Astrocyte (in vitro differentiated cells and primary cell): ENCODE measurements around the gene USP14. TPM values are rescaled to one million over a fixed set of nuclear protein-coding genes. Genes with fewer than 3 reads are reported as not detected.

Experiments used
- DNase-seq: peaks from one replicate; pipeline ENCODE4 v3.0.0-alpha.2; 2010; ENCODE audit warnings: low read depth
- FAIRE-seq: peaks from 2 replicates; lab custom pipeline; 2011; peaks lifted over from hg19 to GRCh38; lab: Jason Lieb, UNC
- H2AFZ ChIP-seq: 2 replicates; pipeline ENCODE4 v1.6.0; 2012; ENCODE audit warnings: low read depth, low read length, inconsistent platforms
- H3K27ac ChIP-seq: 2 replicates; pipeline ENCODE4 v1.5.1; 2011; ENCODE audit warnings: low read depth, low read length, inconsistent platforms
- H3K27me3 ChIP-seq: 2 replicates; pipeline ENCODE4 v1.6.0; 2011; ENCODE audit warnings: low read length, inconsistent platforms; ENCODE audit not compliant: insufficient read depth
- H3K36me3 ChIP-seq: 2 replicates; pipeline ENCODE4 v1.5.1; 2011; ENCODE audit warnings: low read length, inconsistent platforms; ENCODE audit not compliant: insufficient read depth
- H3K4me1 ChIP-seq: 2 replicates; pipeline ENCODE4 v1.5.1; 2011; ENCODE audit warnings: low read length, inconsistent platforms; ENCODE audit not compliant: insufficient read depth
- H3K4me2 ChIP-seq: 2 replicates; pipeline ENCODE4 v1.6.0; 2012; ENCODE audit warnings: low read length, inconsistent platforms
- H3K4me3 ChIP-seq: 2 replicates; pipeline ENCODE4 v1.5.1; 2011; ENCODE audit warnings: low read depth, mild to moderate bottlenecking, low read length, inconsistent platforms; ENCODE audit not compliant: insufficient read depth
- H3K79me2 ChIP-seq: 2 replicates; pipeline ENCODE4 v1.6.0; 2012; ENCODE audit warnings: mild to moderate bottlenecking, low read length, inconsistent platforms; ENCODE audit not compliant: insufficient read depth
- H3K9ac ChIP-seq: 2 replicates; pipeline ENCODE4 v1.6.0; 2012; ENCODE audit warnings: mild to moderate bottlenecking, low read length, inconsistent platforms
- H3K9me3 ChIP-seq: 2 replicates; pipeline ENCODE4 v1.5.1; 2012; ENCODE audit warnings: low read depth, mild to moderate bottlenecking, low read length, inconsistent platforms; ENCODE audit not compliant: insufficient read depth
- H4K20me1 ChIP-seq: 2 replicates; pipeline ENCODE4 v1.6.0; 2012; ENCODE audit warnings: low read length, inconsistent platforms; ENCODE audit not compliant: insufficient read depth
- H3K27ac Mint-ChIP-seq: one replicate; pipeline ENCODE4 v1.8.0; 2021; ENCODE audit warnings: mild to moderate bottlenecking, mixed read lengths; ENCODE audit not compliant: unreplicated experiment
- H3K27me3 Mint-ChIP-seq: one replicate; pipeline ENCODE4 v1.8.0; 2021; ENCODE audit warnings: low read depth, mixed read lengths; ENCODE audit not compliant: unreplicated experiment
- H3K36me3 Mint-ChIP-seq: one replicate; pipeline ENCODE4 v1.8.0; 2021; ENCODE audit warnings: low read depth, mixed read lengths; ENCODE audit not compliant: unreplicated experiment
- H3K4me1 Mint-ChIP-seq: one replicate; pipeline ENCODE4 v1.8.0; 2021; ENCODE audit warnings: low read depth, mixed read lengths; ENCODE audit not compliant: unreplicated experiment
- H3K4me3 Mint-ChIP-seq: one replicate; pipeline ENCODE4 v1.8.0; 2021; ENCODE audit warnings: mild to moderate bottlenecking, moderate library complexity, mixed read lengths; ENCODE audit not compliant: unreplicated experiment
- H3K9me3 Mint-ChIP-seq: one replicate; pipeline ENCODE4 v1.8.0; 2021; ENCODE audit warnings: mild to moderate bottlenecking, mixed read lengths; ENCODE audit not compliant: unreplicated experiment
- EZH2 ChIP-seq: IDR thresholded peaks from 2 replicates; pipeline ENCODE4 v1.6.1; 2012; ENCODE audit warnings: mild to moderate bottlenecking, low read length, inconsistent platforms; ENCODE audit not compliant: insufficient read depth
- total RNA-seq: library from RNA; stranded (reverse); gene quantifications from 2 replicates; pipeline ENCODE4 v1.2.1, GENCODE V29; 2021
- TF ChIP-seq, protein P1 (sequence below): IDR thresholded peaks from 2 replicates; pipeline ENCODE4 v1.5.1; 2011; ENCODE audit warnings: low read depth, mild to moderate bottlenecking, inconsistent platforms, low read length, moderate library complexity; ENCODE audit not compliant: insufficient read depth

The USP14 gene
- total RNA-seq, 1 donor from 2014 or later: 102 TPM

DNA sequence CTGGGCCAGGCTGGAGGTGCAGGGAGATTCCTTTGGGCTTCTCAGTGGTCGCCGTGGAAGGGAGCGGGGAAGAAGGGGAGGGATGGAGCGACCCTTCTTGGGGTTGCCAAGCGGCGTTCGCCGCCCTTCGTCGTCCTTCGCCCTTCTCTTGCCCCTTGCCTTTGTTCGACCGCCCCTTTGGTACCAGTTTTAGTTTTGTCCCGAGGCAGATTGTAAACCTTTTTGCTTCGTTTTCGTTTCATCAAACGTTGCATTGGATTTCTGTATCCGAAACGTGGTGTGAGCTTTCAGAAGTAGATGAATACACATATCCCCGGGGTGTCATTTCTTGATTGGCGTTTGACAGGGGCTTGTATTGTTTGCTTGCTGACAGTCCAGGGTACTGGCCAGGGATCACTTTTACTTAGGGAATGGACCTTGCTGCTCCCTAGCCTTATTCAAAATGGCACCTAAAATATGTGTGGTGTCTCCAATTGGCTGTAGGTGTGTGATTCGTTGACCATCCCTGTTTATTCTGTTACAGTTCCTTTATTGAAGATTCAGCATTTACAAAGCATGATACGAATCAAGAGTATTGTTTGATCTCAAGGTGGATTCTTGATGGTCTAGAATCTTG lies 788 bp downstream of the USP14 start:
- TF ChIP-seq EZH2: no peak

DNA sequence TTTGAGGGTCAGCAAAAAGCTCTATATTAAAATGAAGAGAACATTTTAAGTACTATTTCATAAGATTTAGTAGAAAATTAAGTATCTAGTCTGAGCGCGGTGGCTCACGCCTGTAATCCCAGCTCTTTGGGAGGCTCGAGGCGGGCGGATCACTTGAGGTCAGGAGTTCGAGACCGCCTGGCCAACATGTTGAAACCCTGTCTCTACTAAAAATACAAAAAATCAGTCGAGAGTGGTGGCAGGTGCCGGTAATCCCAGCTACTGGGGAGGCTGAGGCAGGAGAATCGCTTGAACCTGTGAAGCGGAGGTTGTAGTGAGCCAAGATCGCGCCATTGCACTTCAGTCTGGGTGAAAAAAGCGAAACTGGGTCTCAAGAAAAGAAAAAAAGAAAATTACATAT lies 1.6 kb downstream of the USP14 start:
- FAIRE-seq: no peak
- no peaks in the 10 kb centered on the region for H3K9me3 Mint-ChIP-seq
- Histone ChIP-seq H2AFZ (no peak overlapping the region), H3K4me1 (peaks cover 6% of the 10 kb centered on the region), H3K9ac (no peak overlapping the region), H3K79me2 (peaks cover 63% of the 10 kb centered on the region), H3K36me3 (no peaks in the 10 kb centered on the region), H3K27me3 (peaks cover 2% of the 10 kb centered on the region), H3K4me3 (peak overlapping the region; percentile 95), H4K20me1 (peaks cover 38% of the 10 kb centered on the region), H3K9me3 (no peaks in the 10 kb centered on the region), H3K27ac (no peak overlapping the region), H3K4me2 (peak overlapping the region; percentile 95)
- TF ChIP-seq, protein P1, sequence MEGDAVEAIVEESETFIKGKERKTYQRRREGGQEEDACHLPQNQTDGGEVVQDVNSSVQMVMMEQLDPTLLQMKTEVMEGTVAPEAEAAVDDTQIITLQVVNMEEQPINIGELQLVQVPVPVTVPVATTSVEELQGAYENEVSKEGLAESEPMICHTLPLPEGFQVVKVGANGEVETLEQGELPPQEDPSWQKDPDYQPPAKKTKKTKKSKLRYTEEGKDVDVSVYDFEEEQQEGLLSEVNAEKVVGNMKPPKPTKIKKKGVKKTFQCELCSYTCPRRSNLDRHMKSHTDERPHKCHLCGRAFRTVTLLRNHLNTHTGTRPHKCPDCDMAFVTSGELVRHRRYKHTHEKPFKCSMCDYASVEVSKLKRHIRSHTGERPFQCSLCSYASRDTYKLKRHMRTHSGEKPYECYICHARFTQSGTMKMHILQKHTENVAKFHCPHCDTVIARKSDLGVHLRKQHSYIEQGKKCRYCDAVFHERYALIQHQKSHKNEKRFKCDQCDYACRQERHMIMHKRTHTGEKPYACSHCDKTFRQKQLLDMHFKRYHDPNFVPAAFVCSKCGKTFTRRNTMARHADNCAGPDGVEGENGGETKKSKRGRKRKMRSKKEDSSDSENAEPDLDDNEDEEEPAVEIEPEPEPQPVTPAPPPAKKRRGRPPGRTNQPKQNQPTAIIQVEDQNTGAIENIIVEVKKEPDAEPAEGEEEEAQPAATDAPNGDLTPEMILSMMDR: no peak
- no peak for TF ChIP-seq EZH2
- H3K27ac Mint-ChIP-seq: no peak overlapping the region
- H3K27me3 Mint-ChIP-seq: peaks cover 4% of the 10 kb centered on the region
- H3K4me3 Mint-ChIP-seq: peak overlapping the region; percentile 94
- H3K4me1 Mint-ChIP-seq: peaks cover 14% of the 10 kb centered on the region
- no peak for DNase-seq
- no peaks in the 10 kb centered on the region for H3K36me3 Mint-ChIP-seq

More for the DNA sequence above, 788 bp downstream of the USP14 start:
- Mint-ChIP-seq H3K9me3 (no peaks in the 10 kb centered on the region), H3K36me3 (no peaks in the 10 kb centered on the region), H3K27me3 (peaks cover 4% of the 10 kb centered on the region), H3K4me3 (peak overlapping the region; percentile 94), H3K4me1 (peaks cover 14% of the 10 kb centered on the region), H3K27ac (peak overlapping the region; percentile 81)
- Histone ChIP-seq H3K36me3 (no peaks in the 10 kb centered on the region), H3K79me2 (peaks cover 57% of the 10 kb centered on the region), H2AFZ (peak overlapping the region; percentile 67), H3K27ac (peak overlapping the region; percentile 85), H3K27me3 (peaks cover 2% of the 10 kb centered on the region), H3K9ac (peak overlapping the region; percentile 89), H4K20me1 (peaks cover 38% of the 10 kb centered on the region), H3K4me3 (peak overlapping the region; percentile 95), H3K9me3 (no peaks in the 10 kb centered on the region), H3K4me2 (peak overlapping the region; percentile 95), H3K4me1 (peaks cover 6% of the 10 kb centered on the region)
- no peak for FAIRE-seq
- no peak for DNase-seq

DNA sequence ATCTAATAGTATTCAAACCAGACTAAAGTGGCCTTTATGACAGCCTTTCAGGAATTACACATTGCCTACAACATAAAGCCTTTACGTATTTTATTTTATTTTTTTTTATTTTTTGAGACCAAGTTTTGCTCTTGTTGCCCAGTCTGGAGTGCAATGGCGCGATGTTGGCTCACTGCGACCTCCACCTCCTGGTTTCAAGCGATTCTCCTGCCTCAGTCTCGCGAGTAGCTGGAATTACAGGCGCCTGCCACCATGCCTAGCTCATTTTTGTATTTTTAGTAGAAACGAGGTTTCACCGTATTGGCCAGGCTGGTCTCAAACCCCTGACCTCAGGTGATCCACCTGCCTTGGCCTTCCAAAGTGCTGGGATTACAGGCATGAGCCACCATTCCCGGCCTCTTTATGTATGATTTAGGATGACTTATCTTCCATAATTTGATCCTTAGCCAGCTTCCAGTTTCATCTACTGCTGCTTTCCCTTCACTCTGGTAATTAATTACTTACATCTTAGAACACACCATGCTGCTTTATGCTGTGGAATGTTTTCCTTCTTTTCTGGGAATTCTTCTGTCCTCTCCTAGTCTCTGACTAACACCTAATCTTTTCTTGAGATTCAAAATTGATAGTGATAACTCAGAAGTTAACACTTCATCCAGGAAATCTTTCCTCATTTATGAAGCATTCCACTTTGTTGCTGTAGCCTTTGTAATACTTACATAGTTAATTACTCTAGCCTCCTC lies 2.6 kb downstream of the USP14 start:
- no peak for FAIRE-seq
- Histone ChIP-seq H2AFZ (no peak overlapping the region), H3K9me3 (no peaks in the 10 kb centered on the region), H3K4me3 (no peak overlapping the region), H4K20me1 (peaks cover 39% of the 10 kb centered on the region), H3K4me2 (peak overlapping the region; percentile 37), H3K9ac (no peak overlapping the region), H3K27me3 (peaks cover 2% of the 10 kb centered on the region), H3K36me3 (peaks cover 8% of the 10 kb centered on the region), H3K27ac (no peak overlapping the region), H3K79me2 (peaks cover 70% of the 10 kb centered on the region), H3K4me1 (peaks cover 6% of the 10 kb centered on the region)
- peak overlapping the region; percentile 94 for H3K4me3 Mint-ChIP-seq
- H3K27me3 Mint-ChIP-seq: no peaks in the 10 kb centered on the region
- peaks cover 14% of the 10 kb centered on the region for H3K4me1 Mint-ChIP-seq
- H3K27ac Mint-ChIP-seq: no peak overlapping the region
- no peaks in the 10 kb centered on the region for H3K36me3 Mint-ChIP-seq
- no peak for TF ChIP-seq EZH2
- TF ChIP-seq, protein P1: no peak
- DNase-seq: peak; percentile 67
- no peaks in the 10 kb centered on the region for H3K9me3 Mint-ChIP-seq
